ENCODE results near the gene ZNF648. TPM values are rescaled to one million over a fixed set of nuclear protein-coding genes. Genes with fewer than 3 reads are reported as not detected.

The ZNF648 gene
- total RNA-seq, 1 experiment from 2014 or later, result not detected

GRCh38 chr1:182060877-182061276 is 635 bp downstream of the ZNF648 start:
- ChIA-PET CTCF (no interaction called here), POLR2A (ENCODE audit: low non-redundant PET) (no interaction called here)
- intact Hi-C loops (cut with micrococcal nuclease; ENCODE audit: unreplicated experiment), result no loop called here
- DNase-seq (ENCODE audit: low spot score), result no peak
- TF ChIP-seq CTCF (conservative IDR thresholded peaks at IDR 0.05; ENCODE audit: low read depth, low read length) (no peak), EZH2 (IDR thresholded peaks at IDR 0.05; ENCODE audit: borderline replicate concordance, low read depth, low read length, poor library complexity, severe bottlenecking) (no peak)
- H3K4me3 ChIP-seq (ENCODE audit: low read depth, low read length, poor library complexity, severe bottlenecking), result no peak overlapping the region
- H3K9me3 ChIP-seq (ENCODE audit: low read depth, low read length, poor library complexity, severe bottlenecking), result no peaks in the 10 kb centered on the region
- peaks cover 49% of the 10 kb centered on the region for H3K27me3 ChIP-seq (replicated peaks; ENCODE audit: insufficient read depth, low read depth, low read length, poor library complexity)
- no peaks in the 10 kb centered on the region for H3K4me1 ChIP-seq (ENCODE audit: insufficient read depth, low read length, poor library complexity, severe bottlenecking)
- BruUV-seq (replicated peaks), result no TSS peak
- no peaks in the 10 kb centered on the region for H3K36me3 ChIP-seq (ENCODE audit: insufficient read depth, low read length, poor library complexity, severe bottlenecking)
- H3K27ac ChIP-seq (ENCODE audit: low read depth, low read length, poor library complexity, severe bottlenecking), result no peak overlapping the region

- POLR2A ChIA-PET (ENCODE audit: low non-redundant PET), result no interaction called here
- DNase-seq (ENCODE audit: low spot score), result no peak
- Histone ChIP-seq H3K4me1 (ENCODE audit: insufficient read depth, low read length, poor library complexity, severe bottlenecking) (no peaks in the 10 kb centered on the region), H3K36me3 (ENCODE audit: insufficient read depth, low read length, poor library complexity, severe bottlenecking) (no peaks in the 10 kb centered on the region), H3K27ac (ENCODE audit: low read depth, low read length, poor library complexity, severe bottlenecking) (no peak overlapping the region), H3K4me3 (ENCODE audit: low read depth, low read length, poor library complexity, severe bottlenecking) (no peak overlapping the region), H3K9me3 (ENCODE audit: low read depth, low read length, poor library complexity, severe bottlenecking) (no peaks in the 10 kb centered on the region), H3K27me3 (replicated peaks; ENCODE audit: insufficient read depth, low read depth, low read length, poor library complexity) (peaks cover 57% of the 10 kb centered on the region)
- no peak for TF ChIP-seq CTCF (conservative IDR thresholded peaks at IDR 0.05; ENCODE audit: low read depth, low read length)
- TF ChIP-seq EZH2 (IDR thresholded peaks at IDR 0.05; ENCODE audit: borderline replicate concordance, low read depth, low read length, poor library complexity, severe bottlenecking), result no peak
- CTCF ChIA-PET, result no interaction called here
- intact Hi-C loops (cut with micrococcal nuclease; ENCODE audit: unreplicated experiment), result no loop called here
- no TSS peak for BruUV-seq (replicated peaks)
These were observed 1.6 kb downstream of the ZNF648 start for GRCh38 chr1:182059936-182060335.

DNA sequence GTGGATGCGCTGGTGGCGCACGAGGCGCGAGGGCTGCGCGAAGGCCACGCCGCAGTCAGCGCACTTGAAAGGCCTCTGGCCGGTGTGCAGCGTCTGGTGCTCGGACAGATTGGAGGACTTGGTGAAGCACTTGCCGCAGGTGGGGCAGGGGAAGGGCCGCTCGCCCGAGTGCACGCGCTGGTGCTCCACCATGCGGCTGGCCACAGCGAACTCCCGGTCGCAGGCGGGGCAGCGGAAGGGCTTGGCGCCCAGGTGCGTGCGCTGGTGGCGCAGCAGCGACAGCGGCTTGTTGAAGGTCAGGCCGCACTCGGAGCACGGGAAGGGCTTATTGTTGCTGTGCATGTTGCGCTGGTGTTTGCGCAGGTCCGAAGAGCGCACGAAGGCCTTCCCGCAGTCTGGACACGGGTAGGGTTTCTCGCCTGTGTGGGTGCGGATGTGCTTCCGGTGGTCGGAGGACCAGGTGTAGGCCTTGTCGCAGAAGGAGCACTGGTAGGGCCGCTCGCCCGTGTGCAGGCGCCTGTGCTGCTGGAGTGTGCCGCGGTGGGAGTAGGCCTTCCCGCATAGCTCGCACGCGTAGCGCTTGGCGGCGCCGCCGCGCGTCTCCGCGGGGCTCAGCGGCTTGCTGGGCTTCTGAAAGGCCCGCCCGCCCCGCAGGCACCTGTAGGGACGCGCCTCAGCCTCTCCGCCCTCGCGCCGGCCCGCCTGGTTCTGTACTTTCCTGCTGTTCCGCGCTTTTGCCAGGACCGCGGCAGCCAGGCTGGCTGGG is 4.7 kb downstream of the ZNF648 start:
- no peak for DNase-seq (ENCODE audit: low spot score)
- H3K4me1 ChIP-seq (ENCODE audit: insufficient read depth, low read length, poor library complexity, severe bottlenecking), result no peaks in the 10 kb centered on the region
- no peak overlapping the region for H3K27ac ChIP-seq (ENCODE audit: low read depth, low read length, poor library complexity, severe bottlenecking)
- intact Hi-C loops (cut with micrococcal nuclease; ENCODE audit: unreplicated experiment), result no loop called here
- TF ChIP-seq CTCF (conservative IDR thresholded peaks at IDR 0.05; ENCODE audit: low read depth, low read length) (no peak), EZH2 (IDR thresholded peaks at IDR 0.05; ENCODE audit: borderline replicate concordance, low read depth, low read length, poor library complexity, severe bottlenecking) (no peak)
- ChIA-PET POLR2A (ENCODE audit: low non-redundant PET) (no interaction called here), CTCF (interaction anchor here (1.0 kb wide), 1 partner anchor 918 kb away, joined by 9 read pairs; no protein-coding TSS in a partner anchor)
- no TSS peak for BruUV-seq (replicated peaks)
- no peaks in the 10 kb centered on the region for H3K36me3 ChIP-seq (ENCODE audit: insufficient read depth, low read length, poor library complexity, severe bottlenecking)
- H3K9me3 ChIP-seq (ENCODE audit: low read depth, low read length, poor library complexity, severe bottlenecking), result no peaks in the 10 kb centered on the region
- no peak overlapping the region for H3K4me3 ChIP-seq (ENCODE audit: low read depth, low read length, poor library complexity, severe bottlenecking)
- peaks cover 57% of the 10 kb centered on the region for H3K27me3 ChIP-seq (replicated peaks; ENCODE audit: insufficient read depth, low read depth, low read length, poor library complexity)

Measured in A673 (cell line).